NCI-H128 (cell line): Measurements from ENCODE around the gene VAMP1.
"Not testable (repeated sequence)": the region's sequence is repeated elsewhere in the genome, so short reads cannot be mapped to it uniquely, and the experiment has no call there.

Source experiments
- DNase-seq: peaks from one replicate; lab custom pipeline; 2025; ENCODE audit not compliant: unreplicated experiment; lab: John Stamatoyannopoulos, UW

The VAMP1 gene

GRCh38 chr12:6470375-6471163, at the start of gene VAMP1:
Gene VAMP1, minus strand, starts transcription at chr12:6470677. Its CDS starts 146 bp downstream, at chr12:6470531.
- peak; percentile 92 for DNase-seq

GRCh38 chr12:6520186-6520585, 49.7 kb upstream of the VAMP1 start:
- no peak for DNase-seq

GRCh38 chr12:6508087-6508486, 37.6 kb upstream of the VAMP1 start:
- no peak for DNase-seq

- no peak for DNase-seq
Observed at GRCh38 chr12:6507102-6507998, 36.9 kb upstream of the VAMP1 start.

GRCh38 chr12:6500466-6500865, 30.0 kb upstream of the VAMP1 start:
- DNase-seq: no peak

- not testable (repeated sequence) for DNase-seq
Observed at GRCh38 chr12:6497291-6497690, 26.8 kb upstream of the VAMP1 start.

GRCh38 chr12:6494968-6495367, 24.5 kb upstream of the VAMP1 start:
- peak; percentile 2 for DNase-seq

- no peak for DNase-seq
Observed at GRCh38 chr12:6494258-6494743, 23.8 kb upstream of the VAMP1 start.

GRCh38 chr12:6493497-6494257, 23.2 kb upstream of the VAMP1 start, which contains the start of gene NCAPD2:
Gene NCAPD2, plus strand, starts transcription at chr12:6494102. Its CDS starts 997 bp downstream, at chr12:6495099.
- peak; percentile 96 for DNase-seq

GRCh38 chr12:6492838-6493496, 22.5 kb upstream of the VAMP1 start, which contains the start of gene MRPL51:
Gene MRPL51, minus strand, starts transcription at chr12:6493262. Its CDS starts 126 bp downstream, at chr12:6493136.
- peak; percentile 96 for DNase-seq

GRCh38 chr12:6490673-6491072, 20.2 kb upstream of the VAMP1 start:
- not testable (repeated sequence) for DNase-seq

GRCh38 chr12:6489449-6489848, 19.0 kb upstream of the VAMP1 start:
- no peak for DNase-seq

- no peak for DNase-seq
Observed at GRCh38 chr12:6488240-6488639, 17.8 kb upstream of the VAMP1 start.

GRCh38 chr12:6478416-6478815, 7.9 kb upstream of the VAMP1 start:
- DNase-seq: no peak

GRCh38 chr12:6477601-6478377, 7.3 kb upstream of the VAMP1 start:
- DNase-seq: not testable (repeated sequence)

GRCh38 chr12:6476489-6476888, 6.0 kb upstream of the VAMP1 start:
- no peak for DNase-seq

- DNase-seq: not testable (repeated sequence)
Observed at GRCh38 chr12:6475233-6475975, 4.9 kb upstream of the VAMP1 start.

GRCh38 chr12:6472491-6472890, 2.0 kb upstream of the VAMP1 start:
- no peak for DNase-seq

GRCh38 chr12:6471989-6472360, 1.5 kb upstream of the VAMP1 start:
- DNase-seq: no peak
